Measurements from ENCODE around the gene SLC41A3. TPM values are rescaled to one million over a fixed set of nuclear protein-coding genes. Genes with fewer than 3 reads are reported as not detected.

The SLC41A3 gene
- total RNA-seq, 1 experiment from 2014 or later, result 41.3 TPM

GRCh38 chr3:126026277-126026751 lies 57.6 kb downstream of the SLC41A3 start:
- H3K4me3 Mint-ChIP-seq (ENCODE audit: unreplicated experiment), result no peak overlapping the region
- no TSS peak for BruUV-seq (replicated peaks)
- no peak overlapping the region for H3K27ac Mint-ChIP-seq (ENCODE audit: unreplicated experiment)
- DNase-seq, result no peak
- TF ChIP-seq CTCF (IDR thresholded peaks at IDR 0.05; ENCODE audit: insufficient read depth in 1 of 2, low read depth in 1 of 2, low read length in 1 of 2, severe bottlenecking in 1 of 2, unreplicated experiment in 1 of 2), result no peak
- no peaks in the 10 kb centered on the region; the same call in 1 of the 2 replicates for H3K36me3 ChIP-seq (ENCODE audit: control insufficient read depth, insufficient read depth, low read length)
- H3K4me1 Mint-ChIP-seq (ENCODE audit: low read depth, unreplicated experiment), result peaks cover 7% of the 10 kb centered on the region
- H3K9me3 ChIP-seq, result peaks cover 14% of the 10 kb centered on the region
- H3K36me3 Mint-ChIP-seq (ENCODE audit: insufficient read depth, unreplicated experiment), result no peaks in the 10 kb centered on the region
- peaks cover 22% of the 10 kb centered on the region for H3K9me3 Mint-ChIP-seq (ENCODE audit: unreplicated experiment)
- intact Hi-C loops (cut with micrococcal nuclease; ENCODE audit: unreplicated experiment), result no loop called here
- CTCF ChIA-PET, result no interaction called here
- peaks cover 6% of the 10 kb centered on the region; the same call in 1 of the 2 replicates for H3K4me1 ChIP-seq
- no peak overlapping the region for H3K4me3 ChIP-seq (ENCODE audit: low read depth, low read length)
- no peaks in the 10 kb centered on the region for H3K27me3 ChIP-seq (replicated peaks; ENCODE audit: control insufficient read depth, insufficient read depth, low read length)
- POLR2A ChIA-PET, result no interaction called here
- no peaks in the 10 kb centered on the region for H3K27me3 Mint-ChIP-seq (ENCODE audit: insufficient read depth, unreplicated experiment)

- Histone ChIP-seq H3K9me3 (peaks cover 14% of the 10 kb centered on the region), H3K4me3 (ENCODE audit: low read depth, low read length) (no peak overlapping the region), H3K27me3 (replicated peaks; ENCODE audit: control insufficient read depth, insufficient read depth, low read length) (no peaks in the 10 kb centered on the region), H3K36me3 (ENCODE audit: control insufficient read depth, insufficient read depth, low read length) (no peaks in the 10 kb centered on the region; the same call in 1 of the 2 replicates), H3K4me1 (peaks cover 1% of the 10 kb centered on the region; the same call in 1 of the 2 replicates)
- Mint-ChIP-seq H3K4me3 (ENCODE audit: unreplicated experiment) (no peak overlapping the region), H3K36me3 (ENCODE audit: insufficient read depth, unreplicated experiment) (no peaks in the 10 kb centered on the region), H3K27ac (ENCODE audit: unreplicated experiment) (no peak overlapping the region), H3K9me3 (ENCODE audit: unreplicated experiment) (peaks cover 22% of the 10 kb centered on the region), H3K4me1 (ENCODE audit: low read depth, unreplicated experiment) (peaks cover 7% of the 10 kb centered on the region), H3K27me3 (ENCODE audit: insufficient read depth, unreplicated experiment) (no peaks in the 10 kb centered on the region)
- intact Hi-C loops (cut with micrococcal nuclease; ENCODE audit: unreplicated experiment), result no loop called here
- BruUV-seq (replicated peaks), result no TSS peak
- ChIA-PET CTCF (no interaction called here), POLR2A (no interaction called here)
- TF ChIP-seq CTCF (IDR thresholded peaks at IDR 0.05; ENCODE audit: insufficient read depth in 1 of 2, low read depth in 1 of 2, low read length in 1 of 2, severe bottlenecking in 1 of 2, unreplicated experiment in 1 of 2), result no peak
- DNase-seq, result no peak
These were observed 58.1 kb downstream of the SLC41A3 start for GRCh38 chr3:126025862-126026261.

GRCh38 chr3:126025116-126025729 lies 58.7 kb downstream of the SLC41A3 start:
- Mint-ChIP-seq H3K9me3 (ENCODE audit: unreplicated experiment) (peaks cover 22% of the 10 kb centered on the region), H3K27ac (ENCODE audit: unreplicated experiment) (no peak overlapping the region), H3K27me3 (ENCODE audit: insufficient read depth, unreplicated experiment) (no peaks in the 10 kb centered on the region), H3K4me1 (ENCODE audit: low read depth, unreplicated experiment) (peaks cover under 1% of the 10 kb centered on the region), H3K4me3 (ENCODE audit: unreplicated experiment) (no peak overlapping the region), H3K36me3 (ENCODE audit: insufficient read depth, unreplicated experiment) (no peaks in the 10 kb centered on the region)
- Histone ChIP-seq H3K4me3 (ENCODE audit: low read depth, low read length) (no peak overlapping the region), H3K4me1 (no peaks in the 10 kb centered on the region), H3K27me3 (replicated peaks; ENCODE audit: control insufficient read depth, insufficient read depth, low read length) (no peaks in the 10 kb centered on the region), H3K36me3 (ENCODE audit: control insufficient read depth, insufficient read depth, low read length) (no peaks in the 10 kb centered on the region; the same call in 1 of the 2 replicates), H3K9me3 (peaks cover 14% of the 10 kb centered on the region; the same call in 1 of the 2 replicates)
- BruUV-seq (replicated peaks), result no TSS peak
- no peak for TF ChIP-seq CTCF (IDR thresholded peaks at IDR 0.05; ENCODE audit: insufficient read depth in 1 of 2, low read depth in 1 of 2, low read length in 1 of 2, severe bottlenecking in 1 of 2, unreplicated experiment in 1 of 2)
- ChIA-PET POLR2A (no interaction called here), CTCF (no interaction called here)
- intact Hi-C loops (cut with micrococcal nuclease; ENCODE audit: unreplicated experiment), result no loop called here
- no peak for DNase-seq
